NCI-H510A treated with DMSO at 0.1 percent for 48 hours (cell line): ENCODE measurements around the gene PXMP2.
"Not testable (repeated sequence)": the region's sequence is repeated elsewhere in the genome, so short reads cannot be mapped to it uniquely, and the experiment has no call there.

Experiments used
- DNase-seq: peaks from one replicate; lab custom pipeline; 2025; lab: John Stamatoyannopoulos, UW

Gene PXMP2

DNA sequence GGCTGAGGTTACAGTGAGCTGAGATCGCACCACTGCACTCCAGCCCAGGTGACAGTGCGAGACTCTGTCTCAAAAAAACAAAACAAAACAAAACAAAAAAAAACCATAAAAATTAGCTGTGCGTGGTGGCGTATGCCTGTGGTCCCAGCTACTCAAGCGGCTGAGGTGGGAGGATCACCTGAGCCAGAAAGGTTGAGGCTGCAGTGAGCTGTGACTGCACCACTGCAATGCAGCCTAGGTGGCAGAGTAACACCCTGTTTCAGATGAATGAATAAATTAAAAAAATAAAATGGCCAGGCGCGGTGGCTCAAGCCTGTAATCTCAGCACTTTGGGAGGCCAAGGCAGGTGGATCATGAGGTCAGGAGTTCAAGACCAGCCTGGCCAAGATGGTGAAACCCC lies 66.3 kb downstream of the PXMP2 start:
- not testable (repeated sequence) for DNase-seq

DNA sequence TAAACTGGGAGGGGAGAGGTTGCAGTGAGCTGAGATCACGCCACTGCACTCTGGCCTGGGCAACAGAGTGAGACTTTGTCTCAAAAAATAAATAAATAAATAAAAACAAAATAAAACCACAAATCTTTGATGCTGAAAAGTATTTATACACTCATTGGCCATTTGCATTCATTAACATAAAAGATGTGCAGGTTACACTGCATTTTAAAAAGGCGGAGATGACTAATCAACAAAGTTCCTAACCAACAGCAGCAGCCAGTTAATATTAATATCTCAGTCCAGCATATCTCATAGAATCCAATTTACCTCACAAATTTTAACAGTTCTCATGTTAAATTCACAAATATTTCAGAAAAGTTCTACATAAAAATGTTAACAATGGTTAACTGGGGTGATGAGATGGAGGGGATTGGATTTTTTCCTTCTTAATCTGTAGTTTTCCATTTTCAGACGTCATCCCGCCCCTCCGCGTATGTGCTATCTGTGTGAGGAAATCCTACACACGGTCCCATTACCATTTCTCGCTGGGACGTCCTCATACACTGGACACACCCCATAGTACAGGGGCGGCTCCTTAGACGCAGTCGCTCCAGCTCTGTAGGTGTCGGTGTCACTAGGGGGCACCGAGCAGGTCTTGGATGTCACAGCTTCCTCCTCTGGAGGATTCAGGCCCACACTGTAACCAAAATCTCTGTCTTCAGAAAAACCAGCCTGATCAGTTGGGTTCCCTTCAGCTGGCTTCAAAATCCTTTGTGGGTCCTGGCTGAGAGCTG lies 67.0 kb downstream of the PXMP2 start:
- DNase-seq, result no peak
